Glutamatergic neuron (in vitro differentiated cells): ENCODE results near the gene PMPCB. TPM values are rescaled to one million over a fixed set of nuclear protein-coding genes. Genes with fewer than 3 reads are reported as not detected.

Source experiments
- DNase-seq: peaks from one replicate; pipeline ENCODE4 v3.0.0; 2022
- H3K27ac Mint-ChIP-seq: one replicate; pipeline ENCODE4 v1.8.0; 2020; ENCODE audit warnings: mild to moderate bottlenecking, mixed read lengths, inconsistent platforms; ENCODE audit not compliant: unreplicated experiment
- H3K27me3 Mint-ChIP-seq: one replicate; pipeline ENCODE4 v1.8.0; 2020; ENCODE audit warnings: mild to moderate bottlenecking, moderate library complexity, mixed read lengths, inconsistent platforms; ENCODE audit not compliant: unreplicated experiment
- H3K36me3 Mint-ChIP-seq: one replicate; pipeline ENCODE4 v1.8.0; 2020; ENCODE audit warnings: mild to moderate bottlenecking, mixed read lengths, inconsistent platforms; ENCODE audit not compliant: unreplicated experiment
- H3K4me1 Mint-ChIP-seq: one replicate; pipeline ENCODE4 v1.8.0; 2020; ENCODE audit warnings: mild to moderate bottlenecking, low read depth, mixed read lengths, inconsistent platforms; ENCODE audit not compliant: unreplicated experiment
- H3K4me3 Mint-ChIP-seq: one replicate; pipeline ENCODE4 v1.8.0; 2020; ENCODE audit warnings: mild to moderate bottlenecking, mixed read lengths, inconsistent platforms; ENCODE audit not compliant: unreplicated experiment
- H3K9me3 Mint-ChIP-seq: one replicate; pipeline ENCODE4 v1.8.0; 2020; ENCODE audit warnings: mild to moderate bottlenecking, moderate library complexity, mixed read lengths, inconsistent platforms; ENCODE audit not compliant: unreplicated experiment
- CTCF ChIP-seq: fragments of 200-600 bp; sonication (generic); IDR thresholded peaks from one replicate; pipeline ENCODE4 v1.5.0; 2021; ENCODE audit not compliant: partially characterized antibody, unreplicated experiment
- total RNA-seq: library from RNA; stranded (reverse); fragmentation: NEBNext Ultra II Directional; extraction: Animal tissue kit (Norgen Biotek cat#: 25700); gene quantifications from one replicate; pipeline ENCODE4 v1.2.1, GENCODE V29; 2021; ENCODE audit not compliant: unreplicated experiment

The PMPCB gene
- total RNA-seq, 1 donor from 2014 or later = 59.8 TPM

GRCh38 chr7:103301441-103301840 is 4.2 kb downstream of the PMPCB start:
- Mint-ChIP-seq H3K4me3 (no peak overlapping the region), H3K27me3 (peaks cover 3% of the 10 kb centered on the region), H3K9me3 (no peaks in the 10 kb centered on the region), H3K4me1 (peaks cover 11% of the 10 kb centered on the region), H3K27ac (no peak overlapping the region), H3K36me3 (no peaks in the 10 kb centered on the region)
- TF ChIP-seq CTCF = no peak
- no peak for DNase-seq

DNA sequence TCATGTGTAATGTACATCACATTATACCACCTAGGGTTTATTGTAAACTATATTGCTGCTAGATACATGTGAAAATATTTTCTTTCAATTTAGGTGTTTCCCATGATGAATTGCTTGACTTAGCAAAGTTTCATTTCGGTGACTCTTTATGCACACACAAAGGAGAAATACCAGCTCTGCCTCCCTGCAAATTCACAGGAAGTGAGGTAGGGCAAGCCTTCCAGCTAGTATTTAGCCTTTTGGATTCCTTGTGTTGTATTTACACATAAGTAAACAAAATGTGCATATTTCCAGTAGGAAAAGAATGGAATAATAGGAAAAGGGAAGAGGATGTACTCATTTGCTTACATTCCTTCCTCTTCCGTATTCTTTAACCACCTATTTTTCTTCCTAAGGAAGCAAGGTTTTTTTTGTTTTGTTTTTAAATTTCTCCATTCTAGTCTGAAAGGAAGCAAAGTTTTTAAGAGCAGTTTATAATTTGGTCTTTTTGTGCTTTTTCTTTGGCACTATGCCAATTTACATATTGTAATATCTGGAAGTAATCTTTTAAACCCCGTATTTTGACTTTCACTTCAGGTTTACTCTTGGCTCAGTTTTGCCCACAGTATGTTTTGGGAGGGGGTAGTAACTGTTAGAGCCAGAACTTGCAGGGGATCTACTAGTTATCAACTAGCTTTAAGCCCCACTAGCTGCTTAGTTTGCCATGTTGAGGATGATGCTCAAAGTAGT is 10.4 kb downstream of the PMPCB start:
- no peak for DNase-seq
- no peaks in the 10 kb centered on the region for H3K4me1 Mint-ChIP-seq
- H3K36me3 Mint-ChIP-seq = no peaks in the 10 kb centered on the region
- H3K4me3 Mint-ChIP-seq = no peak overlapping the region
- no peak for TF ChIP-seq CTCF
- H3K9me3 Mint-ChIP-seq = no peaks in the 10 kb centered on the region
- H3K27ac Mint-ChIP-seq = no peak overlapping the region
- peaks cover 1% of the 10 kb centered on the region for H3K27me3 Mint-ChIP-seq

- TF ChIP-seq CTCF = no peak
- no peaks in the 10 kb centered on the region for H3K36me3 Mint-ChIP-seq
Observed at GRCh38 chr7:103314852-103315251, 17.6 kb downstream of the PMPCB start.

DNA sequence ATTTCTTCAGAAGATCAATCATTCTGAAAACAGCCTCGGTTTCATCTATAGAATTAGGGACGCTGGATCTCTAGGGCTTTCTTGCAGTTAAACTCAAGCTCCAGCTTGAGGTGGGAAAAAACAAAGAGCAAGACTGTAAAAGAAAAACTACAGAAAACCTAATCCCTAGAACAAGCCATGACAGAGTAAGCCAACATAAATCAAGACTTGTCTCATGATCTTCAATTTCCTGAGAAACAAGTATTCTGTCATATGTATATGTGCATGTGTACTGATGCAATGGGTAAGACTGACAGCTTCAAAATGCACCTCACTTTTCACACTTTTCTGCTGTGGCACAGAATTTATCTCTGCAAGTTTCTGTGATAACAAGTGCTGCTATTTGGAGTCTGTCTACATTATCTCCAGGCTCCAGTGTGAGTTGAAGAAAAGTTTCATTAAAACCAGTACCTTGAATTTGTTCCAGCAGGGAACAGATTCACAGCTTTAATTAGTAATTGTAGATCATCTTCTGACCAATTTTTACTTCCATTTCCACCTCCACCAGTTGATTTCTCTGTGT is 19.2 kb downstream of the PMPCB start:
- Mint-ChIP-seq H3K36me3 (no peaks in the 10 kb centered on the region), H3K27me3 (no peaks in the 10 kb centered on the region), H3K27ac (no peak overlapping the region), H3K4me1 (no peaks in the 10 kb centered on the region), H3K4me3 (no peak overlapping the region), H3K9me3 (no peaks in the 10 kb centered on the region)
- DNase-seq = no peak
- no peak for TF ChIP-seq CTCF

More at GRCh38 chr7:103314852-103315251, 17.6 kb downstream of the PMPCB start:
- H3K27ac Mint-ChIP-seq = no peak overlapping the region
- no peak overlapping the region for H3K4me3 Mint-ChIP-seq
- no peaks in the 10 kb centered on the region for H3K4me1 Mint-ChIP-seq
- H3K9me3 Mint-ChIP-seq = no peaks in the 10 kb centered on the region
- no peaks in the 10 kb centered on the region for H3K27me3 Mint-ChIP-seq
- no peak for DNase-seq

GRCh38 chr7:103317009-103317408 is 19.8 kb downstream of the PMPCB start:
- Mint-ChIP-seq H3K9me3 (no peaks in the 10 kb centered on the region), H3K4me1 (no peaks in the 10 kb centered on the region), H3K36me3 (no peaks in the 10 kb centered on the region)

More at GRCh38 chr7:103317009-103317408, 19.8 kb downstream of the PMPCB start:
- TF ChIP-seq CTCF = no peak
- no peak for DNase-seq
- no peak overlapping the region for H3K27ac Mint-ChIP-seq
- no peak overlapping the region for H3K4me3 Mint-ChIP-seq
- H3K27me3 Mint-ChIP-seq = no peaks in the 10 kb centered on the region
